GM08714 (cell line): Measurements from ENCODE around the gene LYL1.

Source experiments
- H3K4me3 ChIP-seq: fragments of 200-500 bp; sonication (Bioruptor generic); 2 replicates; pipeline ENCODE4 v1.5.1; 2014; ENCODE audit warnings: mild to moderate bottlenecking, low read length, inconsistent platforms
- ZNF274 ChIP-seq: IDR thresholded peaks from 2 replicates; pipeline ENCODE4 v1.6.1; 2012; ENCODE audit warnings: mild to moderate bottlenecking, low read depth, low read length

Gene LYL1

DNA sequence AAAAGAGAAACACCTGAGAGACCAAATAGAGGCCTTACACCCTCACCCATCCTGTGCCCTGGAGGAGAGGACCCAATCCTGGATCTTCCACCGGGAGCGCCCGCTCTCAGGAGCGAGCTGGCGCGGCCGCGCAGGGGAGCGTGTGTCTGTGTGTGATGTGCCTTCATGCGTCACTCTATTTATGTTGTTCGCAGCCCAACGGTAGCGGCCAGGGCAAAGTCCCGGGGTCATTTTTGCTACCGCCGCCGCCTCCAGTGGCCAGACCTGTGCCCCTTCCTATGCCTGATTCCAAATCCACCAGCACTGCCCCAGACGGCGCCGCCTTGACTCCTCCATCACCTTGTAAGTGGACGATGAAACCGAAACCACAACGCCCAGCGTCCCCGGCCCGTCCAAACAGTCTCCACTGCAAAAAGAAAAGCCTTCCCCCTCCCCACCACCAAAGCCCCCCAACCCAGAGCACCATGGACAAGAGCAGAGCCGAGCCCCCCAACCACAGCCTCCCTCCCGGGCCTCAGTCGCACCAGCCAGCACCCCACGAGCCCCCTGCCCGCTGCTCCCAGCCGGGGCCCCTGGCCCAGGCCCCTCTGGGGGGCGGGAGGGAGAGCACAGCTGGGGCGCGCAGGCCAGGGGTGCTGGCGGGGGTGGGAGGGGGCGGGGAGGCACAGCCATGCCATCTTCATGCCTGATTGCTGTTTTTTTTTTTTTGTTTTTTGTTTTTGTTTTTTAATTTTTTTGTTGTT is 14.7 kb downstream of the LYL1 start:
- H3K4me3 ChIP-seq, result no peak overlapping the region

DNA sequence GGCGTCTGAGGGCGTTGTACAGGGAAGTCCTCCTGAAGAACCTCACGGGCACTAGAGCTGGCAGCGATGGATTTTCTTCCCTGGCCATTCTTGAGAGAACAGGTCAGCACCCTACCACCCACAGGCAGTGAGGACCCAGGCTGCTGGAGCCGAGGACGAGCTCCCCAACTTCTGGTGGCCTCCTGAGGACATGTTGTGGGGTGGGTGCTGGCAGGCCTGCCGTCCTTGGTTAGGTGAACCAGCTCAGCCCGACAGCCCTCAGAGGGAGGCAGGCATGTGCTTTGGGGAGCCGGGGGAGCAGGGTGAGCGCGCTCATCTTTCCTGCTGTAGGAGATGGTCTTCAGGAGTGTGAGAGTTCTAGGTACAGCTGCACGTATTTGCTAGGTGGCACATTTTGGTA is 15.4 kb downstream of the LYL1 start:
- TF ChIP-seq ZNF274, result no peak
- no peak overlapping the region for H3K4me3 ChIP-seq

More for the DNA sequence above, 14.7 kb downstream of the LYL1 start:
- no peak for TF ChIP-seq ZNF274

DNA sequence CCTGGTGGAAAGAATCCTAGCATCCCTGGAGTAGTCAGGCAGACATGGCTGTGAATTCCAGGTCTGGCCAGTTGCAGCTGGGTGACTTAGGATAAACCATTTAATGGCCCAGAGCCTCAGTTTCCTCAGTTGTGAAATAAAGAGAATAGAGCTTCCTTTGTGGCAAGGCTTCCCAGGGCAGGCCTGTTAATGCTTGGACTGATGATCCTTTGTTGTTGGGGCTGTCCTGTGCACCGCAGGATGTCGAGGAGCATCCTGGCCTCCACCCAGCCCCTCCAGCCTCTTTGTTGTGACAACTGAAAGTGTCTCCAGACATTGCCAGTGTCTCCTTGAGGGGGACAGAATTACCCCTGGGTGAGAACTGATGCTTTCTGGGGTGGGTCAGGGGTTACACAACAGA is 16.3 kb downstream of the LYL1 start:
- H3K4me3 ChIP-seq, result no peak overlapping the region
- TF ChIP-seq ZNF274, result no peak

GRCh38 chr19:13085666-13086065 is 17.0 kb downstream of the LYL1 start:
- TF ChIP-seq ZNF274, result no peak
- H3K4me3 ChIP-seq, result no peak overlapping the region

DNA sequence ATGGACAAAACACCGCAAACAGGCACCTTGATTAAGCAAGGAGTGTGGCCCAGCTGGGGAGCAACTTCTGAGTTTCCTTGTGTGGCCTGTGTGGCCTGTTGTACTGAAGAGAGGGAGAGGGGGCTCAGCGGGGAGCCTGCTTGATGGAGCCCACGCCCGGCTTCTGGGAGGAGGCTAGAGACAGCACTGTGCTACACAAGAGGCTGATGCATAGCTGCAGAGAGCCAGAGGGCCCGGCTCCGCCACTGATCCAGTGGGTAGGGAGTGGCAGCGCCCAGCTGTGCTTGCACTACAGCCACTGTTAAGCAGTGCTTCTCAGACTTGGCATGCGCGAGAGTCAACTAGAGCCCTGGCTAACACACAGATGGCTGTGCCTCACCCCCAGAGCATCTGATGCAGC is 19.0 kb downstream of the LYL1 start:
- no peak overlapping the region for H3K4me3 ChIP-seq
- no peak for TF ChIP-seq ZNF274

DNA sequence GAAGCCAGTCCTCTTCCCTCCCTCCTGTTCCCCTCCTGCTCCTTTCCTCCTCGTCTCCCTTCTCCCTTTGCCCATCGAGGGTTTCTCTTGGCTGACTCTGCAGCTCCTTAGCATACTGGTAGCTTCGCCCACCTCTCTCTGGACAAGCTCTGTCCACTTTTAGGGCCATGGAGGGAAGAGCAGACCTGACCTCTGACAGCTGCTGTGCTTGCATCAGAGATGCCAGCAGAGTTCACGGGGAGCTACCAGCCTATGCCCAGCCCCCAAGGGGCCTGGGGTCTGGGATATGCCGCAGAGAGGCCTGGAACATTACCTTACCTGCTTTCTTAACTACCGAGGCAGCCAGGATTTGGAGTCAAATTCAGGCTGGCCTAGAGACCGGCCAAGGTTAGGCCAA is 19.7 kb downstream of the LYL1 start:
- no peak overlapping the region for H3K4me3 ChIP-seq
- TF ChIP-seq ZNF274, result no peak

DNA sequence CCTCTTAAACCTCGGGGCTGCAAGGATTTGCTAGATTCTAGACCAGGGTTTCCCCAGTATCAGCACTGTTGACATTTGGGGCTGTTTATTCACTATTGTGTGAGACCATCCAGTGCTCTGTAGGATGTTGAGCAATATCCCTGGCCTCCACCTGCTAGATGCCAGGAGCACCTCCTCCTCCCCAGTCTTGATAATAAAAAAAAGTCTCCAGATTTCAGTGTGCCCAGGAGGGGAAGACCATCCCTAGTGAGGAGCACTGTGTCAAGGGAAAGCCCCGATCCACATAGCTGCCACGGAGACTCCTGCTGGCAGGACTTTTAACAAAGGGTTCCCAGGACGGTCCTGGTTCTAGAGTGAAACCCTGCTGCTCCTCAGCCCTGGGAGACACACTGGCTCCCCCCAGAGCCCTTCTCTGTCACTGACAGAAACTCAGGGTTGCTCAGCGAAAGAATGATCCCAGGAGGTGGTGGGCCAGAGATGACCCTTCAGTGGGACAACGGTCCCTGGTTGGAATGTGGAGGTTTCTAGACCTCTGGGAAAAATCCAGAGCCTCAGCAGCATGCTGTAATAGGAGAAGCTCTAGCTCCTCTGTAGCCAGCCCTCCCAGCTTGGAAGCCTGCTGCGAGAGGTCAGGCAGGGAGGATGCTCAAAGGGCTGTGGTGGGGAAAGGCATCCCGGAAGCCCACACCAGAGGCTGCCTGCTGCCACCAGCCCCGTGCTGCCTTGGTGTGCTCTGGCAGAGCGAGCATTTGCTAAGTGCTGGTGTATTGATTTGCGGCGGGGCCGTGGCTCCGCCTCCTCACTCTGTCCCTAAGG is 20.3 kb downstream of the LYL1 start:
- no peak overlapping the region for H3K4me3 ChIP-seq
- no peak for TF ChIP-seq ZNF274

GRCh38 chr19:13079542-13079986 is 23.1 kb downstream of the LYL1 start:
- no peak overlapping the region for H3K4me3 ChIP-seq
- TF ChIP-seq ZNF274, result no peak

DNA sequence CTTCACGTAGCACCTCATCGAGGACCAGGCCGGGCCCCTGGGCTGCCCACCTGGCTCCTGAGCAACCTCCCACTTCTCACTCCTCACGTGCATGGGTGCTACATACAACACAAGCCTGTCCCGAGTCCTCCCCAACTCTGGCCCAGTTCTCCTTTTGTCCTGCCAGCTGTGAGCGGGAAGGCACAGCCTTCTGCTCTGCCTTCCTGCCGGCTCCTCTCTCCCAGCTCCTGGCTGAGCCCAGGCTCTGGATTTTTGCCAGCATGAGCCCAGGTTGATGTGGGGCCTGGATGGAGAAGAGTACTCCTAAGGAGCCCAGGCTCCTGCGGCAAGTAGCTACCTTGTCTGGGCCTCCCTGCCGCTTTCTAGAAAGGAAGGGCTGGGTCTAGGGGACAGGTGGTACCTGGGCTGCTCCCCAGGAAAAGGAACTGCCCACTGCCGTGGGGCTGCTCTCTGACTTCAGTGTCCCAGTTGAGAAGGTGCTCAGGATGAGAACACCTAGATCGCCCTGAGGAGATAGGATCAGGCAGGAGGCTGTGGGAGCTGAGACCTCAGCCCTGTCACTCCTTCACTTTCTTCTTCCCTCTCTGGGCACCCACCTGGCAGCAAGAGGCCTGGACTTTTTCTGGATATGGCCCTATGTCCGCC is 23.6 kb downstream of the LYL1 start:
- no peak overlapping the region for H3K4me3 ChIP-seq
- no peak for TF ChIP-seq ZNF274

DNA sequence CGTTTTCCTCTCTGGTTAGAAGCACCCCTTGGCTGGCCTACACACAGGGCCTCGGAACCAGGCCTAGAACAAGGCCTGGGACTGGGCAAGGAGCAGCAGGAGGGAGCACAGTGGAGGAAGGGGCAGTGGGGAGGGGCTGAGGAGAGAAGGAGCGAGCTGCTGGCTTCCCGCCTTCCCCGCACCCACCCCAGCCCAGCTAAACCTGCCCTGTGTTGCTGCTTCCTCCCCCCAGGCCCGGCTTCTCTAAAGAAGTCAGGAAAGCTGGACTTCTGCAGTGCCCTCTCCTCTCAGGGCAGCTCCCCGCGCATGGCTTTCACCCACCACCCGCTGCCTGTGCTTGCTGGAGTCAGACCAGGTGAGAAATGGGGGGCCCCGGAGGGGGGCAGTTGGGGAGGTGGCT is 24.3 kb downstream of the LYL1 start:
- TF ChIP-seq ZNF274, result no peak
- no peak overlapping the region for H3K4me3 ChIP-seq

DNA sequence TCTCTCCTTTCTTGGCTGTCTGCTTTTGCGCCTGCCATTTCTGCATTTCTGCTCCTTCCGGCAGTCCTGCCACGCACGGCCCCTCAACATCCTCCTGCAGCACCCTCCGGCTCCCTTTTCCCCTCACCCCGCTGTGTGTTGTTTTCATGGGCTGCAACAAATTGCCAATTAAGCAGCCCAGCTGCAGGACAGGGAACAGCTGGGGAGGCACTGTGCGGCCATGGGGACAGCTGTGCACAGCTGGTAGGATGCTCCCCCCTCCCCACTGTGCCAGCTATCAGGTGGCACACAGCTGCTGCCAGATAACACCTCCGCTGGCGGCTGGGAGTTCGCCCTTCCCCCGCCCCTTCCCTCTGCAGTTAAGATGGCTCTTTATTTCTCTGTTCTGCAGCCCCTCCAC is 25.4 kb downstream of the LYL1 start:
- TF ChIP-seq ZNF274, result no peak
- H3K4me3 ChIP-seq, result no peak overlapping the region

DNA sequence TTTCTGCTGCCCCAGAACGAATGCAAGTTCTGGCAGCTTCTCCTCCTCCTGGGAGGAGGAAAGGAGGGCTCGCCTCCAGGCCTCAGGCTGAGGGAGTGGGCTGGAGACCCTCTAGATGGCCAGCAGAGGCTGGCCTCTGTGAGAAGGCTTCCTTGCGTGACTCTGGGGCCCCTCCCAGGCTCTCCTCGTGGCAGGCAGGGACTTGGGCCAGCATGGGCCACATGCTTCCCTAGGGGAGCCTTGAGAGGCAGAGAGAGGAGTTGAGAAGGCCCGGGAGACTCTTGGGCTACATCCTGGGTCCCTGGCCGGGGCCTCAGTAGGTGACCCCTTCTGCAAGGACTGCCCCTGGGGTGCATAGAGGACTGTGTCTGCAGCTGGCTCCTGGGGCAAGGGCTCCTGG is 25.9 kb downstream of the LYL1 start:
- no peak overlapping the region for H3K4me3 ChIP-seq
- TF ChIP-seq ZNF274, result no peak

- TF ChIP-seq ZNF274, result no peak
Observed at GRCh38 chr19:13076320-13076719, 26.3 kb downstream of the LYL1 start.

GRCh38 chr19:13074378-13074777 is 28.3 kb downstream of the LYL1 start:
- TF ChIP-seq ZNF274, result no peak
- H3K4me3 ChIP-seq, result no peak overlapping the region

More at GRCh38 chr19:13076320-13076719, 26.3 kb downstream of the LYL1 start:
- no peak overlapping the region for H3K4me3 ChIP-seq

GRCh38 chr19:13073263-13073662 is 29.4 kb downstream of the LYL1 start:
- no peak for TF ChIP-seq ZNF274

More at GRCh38 chr19:13073263-13073662, 29.4 kb downstream of the LYL1 start:
- no peak overlapping the region for H3K4me3 ChIP-seq
